Endodermal cell (in vitro differentiated cells): ENCODE results near the gene ATP12A. TPM values are rescaled to one million over a fixed set of nuclear protein-coding genes. Genes with fewer than 3 reads are reported as not detected.

Experiments used
- DNase-seq: peaks from one replicate; pipeline ENCODE4 v3.0.0-alpha.2; 2017
- H3K27ac ChIP-seq: 2 replicates; pipeline ENCODE4 v1.5.1; 2013; ENCODE audit warnings: mild to moderate bottlenecking, low read depth, low read length, moderate library complexity
- H3K27me3 ChIP-seq: 2 replicates; pipeline ENCODE4 v1.6.1; 2013; ENCODE audit warnings: mild to moderate bottlenecking, low read length, moderate library complexity; ENCODE audit not compliant: insufficient read depth, control insufficient read depth, poor library complexity, severe bottlenecking
- H3K36me3 ChIP-seq: 2 replicates; pipeline ENCODE4 v1.7.0; 2013; ENCODE audit warnings: mild to moderate bottlenecking, low read length, moderate library complexity; ENCODE audit not compliant: control insufficient read depth, insufficient read depth
- H3K4me1 ChIP-seq: one replicate; pipeline ENCODE4 v1.7.0; 2013; ENCODE audit warnings: low read length; ENCODE audit not compliant: control insufficient read depth, insufficient read depth
- H3K4me3 ChIP-seq: 2 replicates; pipeline ENCODE4 v1.5.1; 2013; ENCODE audit warnings: mild to moderate bottlenecking, low read length, moderate library complexity
- H3K9ac ChIP-seq: 2 replicates; pipeline ENCODE4 v1.6.1; 2013; ENCODE audit warnings: mild to moderate bottlenecking, low read length, moderate library complexity; ENCODE audit not compliant: poor library complexity, severe bottlenecking; ENCODE audit errors: extremely low read depth
- H3K9me3 ChIP-seq: 2 replicates; pipeline ENCODE4 v1.6.1; 2013; ENCODE audit warnings: mild to moderate bottlenecking, low read length, moderate library complexity; ENCODE audit not compliant: control insufficient read depth
- H3K27ac Mint-ChIP-seq: 2 replicates; pipeline ENCODE4 v1.8.0; 2020; ENCODE audit warnings: mixed read lengths
- H3K27me3 Mint-ChIP-seq: 2 replicates; pipeline ENCODE4 v1.8.0; 2021; ENCODE audit warnings: mild to moderate bottlenecking, mixed read lengths; ENCODE audit not compliant: insufficient read depth
- H3K36me3 Mint-ChIP-seq: 2 replicates; pipeline ENCODE4 v1.8.0; 2020; ENCODE audit warnings: low read depth, mixed read lengths
- H3K4me1 Mint-ChIP-seq: 2 replicates; pipeline ENCODE4 v1.8.0; 2020; ENCODE audit warnings: mixed read lengths
- H3K4me3 Mint-ChIP-seq: 2 replicates; pipeline ENCODE4 v1.8.0; 2020; ENCODE audit warnings: mild to moderate bottlenecking, moderate library complexity, mixed read lengths
- H3K9me3 Mint-ChIP-seq: 2 replicates; pipeline ENCODE4 v1.8.0; 2020; ENCODE audit warnings: mild to moderate bottlenecking, mixed read lengths
- WGBS, 2 experiments: methylation state at CpG; one replicate each; pipeline versions ENCODE4 v1.1.5 to v1.1.7; 2013; ENCODE audit warnings: missing lambda C conversion rate in 2 of 2, mixed read lengths in 1 of 2; ENCODE audit not compliant: insufficient coverage in 1 of 2, insufficient read length in 1 of 2; 5-methylcytosine and 5-hydroxymethylcytosine counted together
- total RNA-seq, 2 donors: library from RNA; stranded (reverse); fragmentation: NEBNext Ultra II Directional in 1 of 2; extraction: Animal tissue kit (Norgen Biotek cat#: 25700) in 1 of 2; gene quantifications; 2 replicates in 1 of 2; 3 replicates in 1 of 2; pipeline ENCODE4 v1.2.1, GENCODE V29; 2021
- TF ChIP-seq, protein P1 (sequence below): fragments of 200-600 bp; sonication (generic); conservative IDR thresholded peaks from 2 replicates; pipeline ENCODE4 v1.5.0; 2021; ENCODE audit warnings: antibody characterized with exemption, mild to moderate bottlenecking

ATP12A gene
- total RNA-seq, 2 donors from 2014 or later: 4.9 to 10.5 TPM

DNA sequence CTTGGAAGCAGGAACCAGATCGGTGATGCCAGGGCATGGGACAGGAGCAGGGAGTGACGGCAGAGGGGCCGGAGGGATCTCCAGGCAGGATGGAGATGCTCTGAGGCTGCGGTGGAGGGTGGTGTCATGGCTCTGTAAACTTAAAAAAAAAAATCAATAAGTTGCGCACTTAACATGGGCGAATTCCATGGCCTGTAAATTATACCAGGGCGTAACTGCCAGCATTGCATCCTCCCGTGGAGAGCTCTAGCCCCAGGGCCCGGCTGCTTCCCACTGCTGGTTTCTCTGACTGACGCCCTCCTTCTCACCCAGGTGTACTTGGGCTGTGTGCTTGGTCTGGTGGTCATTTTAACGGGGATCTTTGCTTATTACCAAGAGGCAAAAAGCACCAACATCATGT, 8.7 kb downstream of the ATP12A start:
- TF ChIP-seq, protein P1, sequence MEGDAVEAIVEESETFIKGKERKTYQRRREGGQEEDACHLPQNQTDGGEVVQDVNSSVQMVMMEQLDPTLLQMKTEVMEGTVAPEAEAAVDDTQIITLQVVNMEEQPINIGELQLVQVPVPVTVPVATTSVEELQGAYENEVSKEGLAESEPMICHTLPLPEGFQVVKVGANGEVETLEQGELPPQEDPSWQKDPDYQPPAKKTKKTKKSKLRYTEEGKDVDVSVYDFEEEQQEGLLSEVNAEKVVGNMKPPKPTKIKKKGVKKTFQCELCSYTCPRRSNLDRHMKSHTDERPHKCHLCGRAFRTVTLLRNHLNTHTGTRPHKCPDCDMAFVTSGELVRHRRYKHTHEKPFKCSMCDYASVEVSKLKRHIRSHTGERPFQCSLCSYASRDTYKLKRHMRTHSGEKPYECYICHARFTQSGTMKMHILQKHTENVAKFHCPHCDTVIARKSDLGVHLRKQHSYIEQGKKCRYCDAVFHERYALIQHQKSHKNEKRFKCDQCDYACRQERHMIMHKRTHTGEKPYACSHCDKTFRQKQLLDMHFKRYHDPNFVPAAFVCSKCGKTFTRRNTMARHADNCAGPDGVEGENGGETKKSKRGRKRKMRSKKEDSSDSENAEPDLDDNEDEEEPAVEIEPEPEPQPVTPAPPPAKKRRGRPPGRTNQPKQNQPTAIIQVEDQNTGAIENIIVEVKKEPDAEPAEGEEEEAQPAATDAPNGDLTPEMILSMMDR: no peak
- Histone ChIP-seq H3K9ac (no peak overlapping the region), H3K4me1 (peaks cover 6% of the 10 kb centered on the region), H3K27me3 (no peaks in the 10 kb centered on the region), H3K36me3 (no peaks in the 10 kb centered on the region), H3K9me3 (no peaks in the 10 kb centered on the region), H3K27ac (no peak overlapping the region), H3K4me3 (no peak overlapping the region)
- no peak overlapping the region for H3K27ac Mint-ChIP-seq
- DNase-seq: no peak
- H3K36me3 Mint-ChIP-seq: no peaks in the 10 kb centered on the region
- peaks cover 22% of the 10 kb centered on the region for H3K4me1 Mint-ChIP-seq
- WGBS, 2 experiments: 95 to 96% methylated on average over 7 to 11 of the region's 11 CpGs
- H3K27me3 Mint-ChIP-seq: peaks cover 42% of the 10 kb centered on the region
- no peaks in the 10 kb centered on the region for H3K9me3 Mint-ChIP-seq
- no peak overlapping the region for H3K4me3 Mint-ChIP-seq

GRCh38 chr13:24691381-24691780, 11.2 kb downstream of the ATP12A start:
- Mint-ChIP-seq H3K4me3 (no peak overlapping the region), H3K36me3 (no peaks in the 10 kb centered on the region)

GRCh38 chr13:24692561-24692960, 12.4 kb downstream of the ATP12A start:
- Mint-ChIP-seq H3K27me3 (peaks cover 36% of the 10 kb centered on the region), H3K4me1 (peaks cover 8% of the 10 kb centered on the region), H3K4me3 (no peak overlapping the region), H3K27ac (no peak overlapping the region), H3K36me3 (no peaks in the 10 kb centered on the region), H3K9me3 (no peaks in the 10 kb centered on the region)
- no peak overlapping the region for H3K27ac ChIP-seq
- no peaks in the 10 kb centered on the region for H3K4me1 ChIP-seq
- WGBS, 2 experiments: 76 to 86% methylated on average over 4 of the region's 4 CpGs
- no peaks in the 10 kb centered on the region for H3K27me3 ChIP-seq
- no peak overlapping the region for H3K9ac ChIP-seq
- no peak overlapping the region for H3K4me3 ChIP-seq
- no peaks in the 10 kb centered on the region for H3K9me3 ChIP-seq
- TF ChIP-seq, protein P1: no peak
- no peak for DNase-seq
- H3K36me3 ChIP-seq: no peaks in the 10 kb centered on the region

More at GRCh38 chr13:24691381-24691780, 11.2 kb downstream of the ATP12A start:
- DNase-seq: no peak
- 88 to 91% methylated on average over 3 to 5 of the region's 5 CpGs for WGBS, 2 experiments
- no peaks in the 10 kb centered on the region for H3K36me3 ChIP-seq
- Mint-ChIP-seq H3K4me1 (peaks cover 8% of the 10 kb centered on the region), H3K27me3 (peaks cover 39% of the 10 kb centered on the region), H3K9me3 (no peaks in the 10 kb centered on the region), H3K27ac (no peak overlapping the region)
- no peaks in the 10 kb centered on the region for H3K27me3 ChIP-seq
- no peak overlapping the region for H3K9ac ChIP-seq
- H3K4me3 ChIP-seq: no peak overlapping the region
- no peak overlapping the region for H3K27ac ChIP-seq
- H3K4me1 ChIP-seq: no peaks in the 10 kb centered on the region
- TF ChIP-seq, protein P1: no peak
- H3K9me3 ChIP-seq: no peaks in the 10 kb centered on the region
